C4-2B (cell line): ENCODE results near the gene TPRA1.

ENCODE experiments used
- ZFX ChIP-seq: fragments of 450-650 bp; IDR thresholded peaks from 2 replicates; pipeline ENCODE4 v1.6.1; 2017
- TF ChIP-seq, protein P1 (sequence below): fragments of 450-650 bp; conservative IDR thresholded peaks from 2 replicates; pipeline ENCODE4 v1.5.1; 2017; ENCODE audit warnings: mild to moderate bottlenecking

DNA sequence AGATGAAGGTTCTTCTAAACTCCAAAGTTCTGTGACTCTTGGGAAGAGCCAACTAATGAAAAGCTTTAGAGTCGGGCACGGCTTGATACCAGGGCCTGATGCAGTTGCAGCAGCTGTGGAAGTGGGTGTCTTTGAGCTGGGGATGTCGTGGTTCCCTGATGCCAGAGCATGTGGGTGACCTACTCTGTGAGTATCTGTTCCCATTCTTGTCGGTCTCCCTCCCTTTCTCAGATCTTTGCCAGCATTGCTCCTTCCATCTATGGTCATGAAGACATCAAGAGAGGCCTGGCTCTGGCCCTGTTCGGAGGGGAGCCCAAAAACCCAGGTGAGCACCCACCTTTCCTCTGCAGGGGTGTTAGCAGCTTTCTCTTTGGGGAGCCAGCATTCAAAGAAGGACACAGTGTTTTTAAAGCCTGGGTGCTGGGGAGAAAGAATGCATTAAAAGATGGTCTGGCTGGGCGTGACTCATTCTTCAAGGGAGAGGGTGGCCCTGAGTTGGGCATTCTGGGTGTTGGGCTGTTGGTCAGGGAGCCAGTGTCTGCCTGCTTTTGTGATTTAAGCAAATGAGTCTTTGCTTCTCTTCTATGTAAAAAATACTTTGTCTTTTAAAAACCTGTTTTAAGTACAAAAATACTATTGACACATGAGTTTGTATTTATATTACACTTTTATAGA is 25.2 kb upstream of the TPRA1 start:
- TF ChIP-seq, protein P1, sequence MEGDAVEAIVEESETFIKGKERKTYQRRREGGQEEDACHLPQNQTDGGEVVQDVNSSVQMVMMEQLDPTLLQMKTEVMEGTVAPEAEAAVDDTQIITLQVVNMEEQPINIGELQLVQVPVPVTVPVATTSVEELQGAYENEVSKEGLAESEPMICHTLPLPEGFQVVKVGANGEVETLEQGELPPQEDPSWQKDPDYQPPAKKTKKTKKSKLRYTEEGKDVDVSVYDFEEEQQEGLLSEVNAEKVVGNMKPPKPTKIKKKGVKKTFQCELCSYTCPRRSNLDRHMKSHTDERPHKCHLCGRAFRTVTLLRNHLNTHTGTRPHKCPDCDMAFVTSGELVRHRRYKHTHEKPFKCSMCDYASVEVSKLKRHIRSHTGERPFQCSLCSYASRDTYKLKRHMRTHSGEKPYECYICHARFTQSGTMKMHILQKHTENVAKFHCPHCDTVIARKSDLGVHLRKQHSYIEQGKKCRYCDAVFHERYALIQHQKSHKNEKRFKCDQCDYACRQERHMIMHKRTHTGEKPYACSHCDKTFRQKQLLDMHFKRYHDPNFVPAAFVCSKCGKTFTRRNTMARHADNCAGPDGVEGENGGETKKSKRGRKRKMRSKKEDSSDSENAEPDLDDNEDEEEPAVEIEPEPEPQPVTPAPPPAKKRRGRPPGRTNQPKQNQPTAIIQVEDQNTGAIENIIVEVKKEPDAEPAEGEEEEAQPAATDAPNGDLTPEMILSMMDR: no peak
- no peak for TF ChIP-seq ZFX
